CD14-positive monocyte (primary cell): ENCODE measurements around the gene RGS17. TPM values are rescaled to one million over a fixed set of nuclear protein-coding genes. Genes with fewer than 3 reads are reported as not detected.

Source experiments
- DNase-seq, 3 donors: peaks; one replicate each; pipeline ENCODE4 v3.0.0-alpha.2; 2011 to 2022
- H2AFZ ChIP-seq: 2 replicates; pipeline ENCODE4 v1.6.0; 2012; ENCODE audit warnings: mild to moderate bottlenecking, low read depth, low read length, inconsistent platforms; ENCODE audit not compliant: insufficient read depth, poor library complexity, severe bottlenecking
- H3K27ac ChIP-seq, 2 donors: 1 replicate in 1 of 2; 2 replicates in 1 of 2; pipeline ENCODE4 v1.5.1; 2012 to 2013; ENCODE audit warnings: low read length in 2 of 2, control low read depth in 1 of 2, inconsistent platforms in 1 of 2, low read depth in 1 of 2, mild to moderate bottlenecking in 1 of 2
- H3K27me3 ChIP-seq, 2 donors: one replicate each; pipeline versions ENCODE4 v1.6.0 to v1.6.1; 2011 to 2013; ENCODE audit warnings: low read length in 2 of 2; ENCODE audit not compliant: control insufficient read depth in 2 of 2, insufficient read depth in 2 of 2
- H3K36me3 ChIP-seq, 2 donors: replicated peaks in 1 of 2; 1 replicate in 1 of 2; 2 replicates in 1 of 2; pipeline versions ENCODE4 v1.5.1 to v1.6.1; 2012 to 2013; ENCODE audit warnings: low read length in 2 of 2, control low read depth in 1 of 2, inconsistent platforms in 1 of 2, mild to moderate bottlenecking in 1 of 2; ENCODE audit not compliant: insufficient read depth in 2 of 2, control insufficient read depth in 1 of 2
- H3K4me1 ChIP-seq, 2 donors: 1 replicate in 1 of 2; 2 replicates in 1 of 2; pipeline versions ENCODE4 v1.5.1 to v1.6.1; 2012 to 2013; ENCODE audit warnings: low read length in 2 of 2, control low read depth in 1 of 2, inconsistent platforms in 1 of 2, mild to moderate bottlenecking in 1 of 2, moderate library complexity in 1 of 2; ENCODE audit not compliant: insufficient read depth in 2 of 2, control insufficient read depth in 1 of 2
- H3K4me2 ChIP-seq: replicated peaks from 2 replicates; pipeline ENCODE3; 2012; ENCODE audit warnings: low read length, moderate library complexity, mild to moderate bottlenecking; ENCODE audit not compliant: poor library complexity, severe bottlenecking; ENCODE audit errors: extremely low read depth
- H3K4me3 ChIP-seq, 3 experiments: fragments of 200-600 bp in 1 of 3; sonication (generic) in 1 of 3; replicated peaks in 1 of 3; 1 replicate in 2 of 3; 2 replicates in 1 of 3; pipeline ENCODE4 v1.5.1; 2011 to 2013; ENCODE audit warnings: low read length in 3 of 3, mild to moderate bottlenecking in 3 of 3, control low read depth in 2 of 3, low read depth in 2 of 3, inconsistent platforms in 1 of 3, moderate library complexity in 1 of 3
- H3K79me2 ChIP-seq: 2 replicates; pipeline ENCODE4 v1.6.0; 2012; ENCODE audit warnings: mild to moderate bottlenecking, control low read depth, inconsistent platforms, low read length, moderate library complexity; ENCODE audit not compliant: insufficient read depth
- H3K9ac ChIP-seq: 2 replicates; pipeline ENCODE4 v1.6.0; 2017; ENCODE audit warnings: low read length, mild to moderate bottlenecking; ENCODE audit not compliant: insufficient read depth, poor library complexity, severe bottlenecking
- H3K9me3 ChIP-seq, 2 donors: replicated peaks in 1 of 2; 1 replicate in 1 of 2; 2 replicates in 1 of 2; pipeline versions ENCODE4 v1.5.1 to v1.6.1; 2012 to 2013; ENCODE audit warnings: low read length in 2 of 2, control low read depth in 1 of 2; ENCODE audit not compliant: control insufficient read depth in 1 of 2, insufficient read depth in 1 of 2
- H4K20me1 ChIP-seq: 2 replicates; pipeline ENCODE4 v1.6.0; 2012; ENCODE audit warnings: mild to moderate bottlenecking, low read length, control low read depth, moderate library complexity; ENCODE audit not compliant: insufficient read depth
- H3K27ac Mint-ChIP-seq, 7 donors: one replicate each; pipeline ENCODE4 v1.8.0; 2020; ENCODE audit warnings: mild to moderate bottlenecking in 7 of 7, mixed read lengths in 7 of 7, moderate library complexity in 6 of 7, inconsistent platforms in 2 of 7
- H3K27me3 Mint-ChIP-seq, 3 donors: one replicate each; pipeline ENCODE4 v1.8.0; 2021 to 2022; ENCODE audit warnings: low read depth in 3 of 3, mild to moderate bottlenecking in 3 of 3, mixed read lengths in 3 of 3, moderate library complexity in 3 of 3, inconsistent platforms in 1 of 3
- H3K36me3 Mint-ChIP-seq, 2 donors: one replicate each; pipeline ENCODE4 v1.8.0; 2020; ENCODE audit warnings: mixed read lengths in 2 of 2, inconsistent platforms in 1 of 2, mild to moderate bottlenecking in 1 of 2
- H3K4me1 Mint-ChIP-seq: one replicate; pipeline ENCODE4 v1.8.0; 2020; ENCODE audit warnings: mild to moderate bottlenecking, mixed read lengths
- H3K4me3 Mint-ChIP-seq, 2 donors: one replicate each; pipeline ENCODE4 v1.8.0; 2020; ENCODE audit warnings: mild to moderate bottlenecking in 2 of 2, mixed read lengths in 2 of 2, moderate library complexity in 1 of 2
- H3K9me3 Mint-ChIP-seq, 7 donors: one replicate each; pipeline ENCODE4 v1.8.0; 2020 to 2022; ENCODE audit warnings: mixed read lengths in 7 of 7, mild to moderate bottlenecking in 6 of 7, moderate library complexity in 6 of 7, inconsistent platforms in 2 of 7
- WGBS: methylation state at CpG from one replicate; pipeline ENCODE4 v1.1.5; 2013; ENCODE audit warnings: missing lambda C conversion rate; ENCODE audit not compliant: insufficient coverage; 5-methylcytosine and 5-hydroxymethylcytosine counted together
- intact Hi-C, 2 donors: fragments of 100-400 bp; cut with micrococcal nuclease; formaldehyde crosslinking; loops; one replicate each; pipeline versions ENCODE4 v1.15.0 to v1.15.1; 2023
- polyA plus RNA-seq, 3 donors: library from polyadenylated mRNA; depleted of rRNA in 1 of 3; unstranded in 2 of 3; stranded (reverse) in 1 of 3; fragments of 300-500 nt in 2 of 3; fragments of >200 nt in 1 of 3; fragmentation: Illumina TruSeq in 2 of 3; gene quantifications; 1 replicate in 2 of 3; 2 replicates in 1 of 3; pipeline ENCODE4 v1.2.3, GENCODE V29; 2012 to 2021
- TF ChIP-seq, protein P1 (sequence below): fragments of 200-600 bp; IDR thresholded peaks from one replicate; pipeline ENCODE4 v1.8.0; 2022; ENCODE audit warnings: antibody characterized with exemption, mild to moderate bottlenecking

Gene RGS17
- polyA plus RNA-seq, 3 donors = not detected

DNA sequence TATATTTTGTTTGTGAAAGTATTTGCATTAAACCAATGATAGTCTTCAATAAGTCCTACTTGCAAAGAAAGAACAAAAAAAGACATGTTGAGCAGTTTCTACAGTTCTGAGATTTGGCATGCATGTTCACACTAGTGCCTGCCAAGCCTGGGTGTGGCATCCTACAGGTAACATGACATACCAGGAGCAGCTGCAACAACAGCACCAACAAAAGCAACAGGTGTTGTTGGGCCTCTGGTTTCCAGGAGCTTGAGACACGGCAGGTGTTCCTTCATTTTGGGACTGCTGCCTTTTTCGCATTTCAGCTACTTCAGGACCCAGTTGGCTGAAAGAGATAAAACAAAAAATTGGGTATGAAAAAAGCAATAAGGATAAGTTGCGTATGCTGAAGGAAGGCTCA, 87.4 kb downstream of the RGS17 start:
- Histone ChIP-seq H3K4me3 (no peak overlapping the region), H4K20me1 (no peaks in the 10 kb centered on the region), H3K4me1 (no peaks in the 10 kb centered on the region), H3K79me2 (no peaks in the 10 kb centered on the region), H3K27me3 (no peaks in the 10 kb centered on the region), H3K9ac (no peak overlapping the region), H2AFZ (no peak overlapping the region), H3K27ac (no peak overlapping the region), H3K36me3 (no peaks in the 10 kb centered on the region), H3K9me3 (no peaks in the 10 kb centered on the region), H3K4me2 (no peak overlapping the region)
- TF ChIP-seq, protein P1, sequence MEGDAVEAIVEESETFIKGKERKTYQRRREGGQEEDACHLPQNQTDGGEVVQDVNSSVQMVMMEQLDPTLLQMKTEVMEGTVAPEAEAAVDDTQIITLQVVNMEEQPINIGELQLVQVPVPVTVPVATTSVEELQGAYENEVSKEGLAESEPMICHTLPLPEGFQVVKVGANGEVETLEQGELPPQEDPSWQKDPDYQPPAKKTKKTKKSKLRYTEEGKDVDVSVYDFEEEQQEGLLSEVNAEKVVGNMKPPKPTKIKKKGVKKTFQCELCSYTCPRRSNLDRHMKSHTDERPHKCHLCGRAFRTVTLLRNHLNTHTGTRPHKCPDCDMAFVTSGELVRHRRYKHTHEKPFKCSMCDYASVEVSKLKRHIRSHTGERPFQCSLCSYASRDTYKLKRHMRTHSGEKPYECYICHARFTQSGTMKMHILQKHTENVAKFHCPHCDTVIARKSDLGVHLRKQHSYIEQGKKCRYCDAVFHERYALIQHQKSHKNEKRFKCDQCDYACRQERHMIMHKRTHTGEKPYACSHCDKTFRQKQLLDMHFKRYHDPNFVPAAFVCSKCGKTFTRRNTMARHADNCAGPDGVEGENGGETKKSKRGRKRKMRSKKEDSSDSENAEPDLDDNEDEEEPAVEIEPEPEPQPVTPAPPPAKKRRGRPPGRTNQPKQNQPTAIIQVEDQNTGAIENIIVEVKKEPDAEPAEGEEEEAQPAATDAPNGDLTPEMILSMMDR = no peak
- DNase-seq = no peak
- Mint-ChIP-seq H3K36me3 (no peaks in the 10 kb centered on the region), H3K4me1 (no peaks in the 10 kb centered on the region), H3K27me3 (peaks cover 0 to 5% (median 5%) of the 10 kb centered on the region in 3 donors), H3K4me3 (no peak overlapping the region), H3K9me3 (peaks cover 0 to 2% (median 0%) of the 10 kb centered on the region in 7 donors), H3K27ac (no peak overlapping the region)
- 75% methylated on average over 3 of the region's 3 CpGs for WGBS
- intact Hi-C loops = no loop called here

DNA sequence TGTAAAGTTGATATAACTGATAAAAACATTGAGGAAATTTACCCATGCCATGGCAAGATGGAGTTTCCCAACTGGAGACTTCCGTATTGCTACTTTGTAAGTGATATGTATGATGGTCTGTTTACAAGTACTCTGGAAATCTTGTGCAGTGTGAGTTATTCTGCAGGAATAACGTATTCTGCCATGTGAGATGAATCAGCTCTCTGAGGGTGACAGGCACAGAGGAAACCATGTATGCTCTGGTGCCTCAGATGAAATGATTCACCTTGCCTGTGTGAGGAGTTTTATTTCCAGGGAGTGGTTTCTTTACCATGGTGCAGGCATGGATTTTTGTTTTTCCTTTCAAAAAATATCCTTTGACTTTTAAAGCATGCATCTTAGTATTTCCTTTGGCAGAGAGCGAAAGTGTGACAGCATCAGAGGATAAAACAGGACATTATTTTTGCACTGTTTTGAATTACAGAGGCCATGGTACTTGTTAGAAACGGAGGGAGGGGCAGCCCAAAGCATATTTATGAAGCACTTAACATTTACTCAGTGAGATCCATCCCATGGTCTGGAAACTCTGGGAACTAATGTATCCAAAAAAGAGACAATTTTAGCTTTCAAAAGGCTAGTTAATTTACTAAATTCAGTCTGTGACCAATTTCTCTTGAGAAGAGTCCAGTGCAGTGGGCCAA, 92.6 kb downstream of the RGS17 start:
- WGBS = 63% methylated on average over 2 of the region's 4 CpGs
- Mint-ChIP-seq H3K4me1 (no peaks in the 10 kb centered on the region), H3K4me3 (no peak overlapping the region), H3K27me3 (peaks cover 0 to 4% (median 2%) of the 10 kb centered on the region in 3 donors), H3K27ac (no peak overlapping the region), H3K9me3 (no peaks in the 10 kb centered on the region), H3K36me3 (no peaks in the 10 kb centered on the region)
- no peak overlapping the region for H2AFZ ChIP-seq
- no peaks in the 10 kb centered on the region for H3K9me3 ChIP-seq
- no peaks in the 10 kb centered on the region for H3K36me3 ChIP-seq
- no peak overlapping the region for H3K4me2 ChIP-seq
- TF ChIP-seq, protein P1 = no peak
- H3K27ac ChIP-seq = no peak overlapping the region
- no peak overlapping the region for H3K4me3 ChIP-seq
- H3K79me2 ChIP-seq = no peaks in the 10 kb centered on the region
- H3K9ac ChIP-seq = no peak overlapping the region
- intact Hi-C loops = loop anchor here in 1 of 2 donors (5.0 kb wide), 1 partner anchor 194 kb away; no protein-coding TSS in a partner anchor
- DNase-seq = no peak
- H3K27me3 ChIP-seq = no peaks in the 10 kb centered on the region
- H3K4me1 ChIP-seq = no peaks in the 10 kb centered on the region
- no peaks in the 10 kb centered on the region for H4K20me1 ChIP-seq
